ENCODE results near the gene PRELP.

The PRELP gene

DNA sequence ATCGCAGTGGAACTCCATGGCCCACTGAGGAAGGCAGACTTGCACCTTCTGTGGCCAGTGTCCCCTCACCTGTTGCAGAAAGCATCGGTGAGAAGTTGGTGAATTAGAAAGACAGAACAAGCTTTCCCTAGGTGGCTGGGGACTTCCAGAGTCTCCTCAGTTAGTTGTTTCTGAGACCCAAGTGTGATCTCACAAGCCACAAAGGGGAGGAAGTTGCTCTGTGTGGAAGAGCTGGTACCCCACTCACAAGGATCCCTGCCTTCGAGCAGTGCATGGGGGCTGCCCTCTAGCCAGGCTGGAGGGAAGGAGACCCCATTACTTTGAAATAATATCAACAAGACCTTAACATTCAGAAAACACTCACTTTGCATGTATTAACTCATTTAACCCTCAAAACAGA lies 2.1 kb downstream of the PRELP start:
- no peak overlapping the region for H3K4me3 ChIP-seq (ENCODE audit: low read depth, low read length)
- no peak for DNase-seq (ENCODE audit: low read depth)
- TF ChIP-seq, protein P1, sequence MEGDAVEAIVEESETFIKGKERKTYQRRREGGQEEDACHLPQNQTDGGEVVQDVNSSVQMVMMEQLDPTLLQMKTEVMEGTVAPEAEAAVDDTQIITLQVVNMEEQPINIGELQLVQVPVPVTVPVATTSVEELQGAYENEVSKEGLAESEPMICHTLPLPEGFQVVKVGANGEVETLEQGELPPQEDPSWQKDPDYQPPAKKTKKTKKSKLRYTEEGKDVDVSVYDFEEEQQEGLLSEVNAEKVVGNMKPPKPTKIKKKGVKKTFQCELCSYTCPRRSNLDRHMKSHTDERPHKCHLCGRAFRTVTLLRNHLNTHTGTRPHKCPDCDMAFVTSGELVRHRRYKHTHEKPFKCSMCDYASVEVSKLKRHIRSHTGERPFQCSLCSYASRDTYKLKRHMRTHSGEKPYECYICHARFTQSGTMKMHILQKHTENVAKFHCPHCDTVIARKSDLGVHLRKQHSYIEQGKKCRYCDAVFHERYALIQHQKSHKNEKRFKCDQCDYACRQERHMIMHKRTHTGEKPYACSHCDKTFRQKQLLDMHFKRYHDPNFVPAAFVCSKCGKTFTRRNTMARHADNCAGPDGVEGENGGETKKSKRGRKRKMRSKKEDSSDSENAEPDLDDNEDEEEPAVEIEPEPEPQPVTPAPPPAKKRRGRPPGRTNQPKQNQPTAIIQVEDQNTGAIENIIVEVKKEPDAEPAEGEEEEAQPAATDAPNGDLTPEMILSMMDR (conservative IDR thresholded peaks at IDR 0.05; ENCODE audit: low read depth, low read length) = no peak

DNA sequence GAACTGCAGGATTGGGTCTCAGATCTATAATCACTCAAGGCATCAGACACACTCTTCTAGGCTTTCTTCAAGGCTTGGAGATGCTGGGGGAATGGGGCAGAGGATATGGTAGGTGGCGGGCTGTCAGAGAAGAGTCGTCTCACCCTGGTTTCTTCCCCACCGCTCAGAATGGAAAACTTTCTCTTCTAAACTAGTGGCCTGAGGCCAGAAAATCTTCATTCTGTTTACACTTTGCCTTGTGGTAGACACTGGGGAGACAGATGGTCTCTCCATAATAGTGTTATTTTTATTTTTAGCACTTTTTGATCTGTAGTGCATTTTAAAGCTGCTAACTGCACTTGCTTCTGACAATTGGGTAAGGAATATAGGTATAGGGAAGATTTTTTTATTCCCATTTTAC lies 2.6 kb downstream of the PRELP start:
- no peak overlapping the region for H3K4me3 ChIP-seq (ENCODE audit: low read depth, low read length)
- TF ChIP-seq, protein P1 (conservative IDR thresholded peaks at IDR 0.05; ENCODE audit: low read depth, low read length) = no peak
- no peak for DNase-seq (ENCODE audit: low read depth)

DNA sequence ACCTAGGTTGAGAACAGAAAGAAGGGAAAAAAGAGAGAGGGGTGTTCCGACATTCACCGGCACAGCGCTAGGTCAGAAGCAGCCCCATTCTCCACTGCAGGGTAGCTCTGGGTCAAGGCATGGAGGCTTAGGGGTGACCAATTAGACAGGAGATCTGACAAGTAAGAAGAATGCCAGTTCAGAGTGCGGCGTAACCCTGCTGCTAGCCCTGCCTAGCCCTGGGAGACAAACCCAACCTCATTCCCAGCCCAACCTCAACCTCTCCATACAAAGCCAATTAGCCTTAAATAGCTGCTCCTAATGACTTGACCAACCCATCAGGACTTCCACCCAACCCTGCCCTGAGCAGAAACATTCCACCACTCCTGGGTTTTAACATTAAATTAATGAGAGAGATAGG lies 3.4 kb downstream of the PRELP start:
- TF ChIP-seq, protein P1 (conservative IDR thresholded peaks at IDR 0.05; ENCODE audit: low read depth, low read length) = no peak
- no peak for DNase-seq (ENCODE audit: low read depth)
- H3K4me3 ChIP-seq (ENCODE audit: low read depth, low read length) = no peak overlapping the region

DNA sequence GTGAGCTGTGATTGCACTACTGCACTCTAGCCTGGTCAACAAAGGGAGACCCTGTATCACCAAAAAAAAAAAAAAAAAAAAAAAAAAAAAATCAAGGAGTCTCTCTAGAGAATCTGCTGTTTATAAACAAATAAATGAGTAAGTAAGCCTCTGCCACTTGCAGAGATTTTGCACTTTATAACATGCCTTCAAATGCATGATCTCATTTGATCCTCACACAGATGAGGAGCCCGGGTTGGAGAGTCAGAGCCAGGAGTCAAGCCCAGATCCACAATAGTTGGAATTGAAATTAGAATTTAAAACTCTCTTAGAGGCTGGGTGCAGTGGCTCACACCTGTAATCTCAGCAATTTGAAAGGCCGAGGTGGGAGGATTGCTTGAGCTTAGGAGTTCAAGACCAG lies 4.0 kb downstream of the PRELP start:
- TF ChIP-seq, protein P1 (conservative IDR thresholded peaks at IDR 0.05; ENCODE audit: low read depth, low read length) = no peak
- no peak overlapping the region for H3K4me3 ChIP-seq (ENCODE audit: low read depth, low read length)
- no peak for DNase-seq (ENCODE audit: low read depth)

DNA sequence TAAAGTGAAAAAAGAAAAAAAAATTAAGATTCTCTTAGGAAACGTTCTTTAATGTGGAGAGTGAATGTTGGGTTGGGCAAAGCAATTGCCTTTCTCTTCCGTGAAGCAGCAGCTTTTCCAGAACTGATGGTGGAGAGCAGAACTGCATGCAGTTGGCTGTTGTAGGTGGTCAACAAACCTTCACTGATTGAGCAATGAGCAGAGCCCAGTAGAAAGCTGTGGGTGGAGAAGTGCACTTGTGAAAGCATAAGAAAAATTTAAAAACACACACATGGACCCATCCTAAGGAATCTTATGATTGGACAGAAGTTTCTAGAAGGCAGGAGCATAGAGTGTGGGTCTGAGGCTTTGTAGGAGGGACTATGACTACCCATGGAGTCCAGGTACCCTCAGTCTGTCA lies 4.5 kb downstream of the PRELP start:
- TF ChIP-seq, protein P1 (conservative IDR thresholded peaks at IDR 0.05; ENCODE audit: low read depth, low read length) = peak; percentile 9
- H3K4me3 ChIP-seq (ENCODE audit: low read depth, low read length) = no peak overlapping the region
- peak; percentile 69 for DNase-seq (ENCODE audit: low read depth)

DNA sequence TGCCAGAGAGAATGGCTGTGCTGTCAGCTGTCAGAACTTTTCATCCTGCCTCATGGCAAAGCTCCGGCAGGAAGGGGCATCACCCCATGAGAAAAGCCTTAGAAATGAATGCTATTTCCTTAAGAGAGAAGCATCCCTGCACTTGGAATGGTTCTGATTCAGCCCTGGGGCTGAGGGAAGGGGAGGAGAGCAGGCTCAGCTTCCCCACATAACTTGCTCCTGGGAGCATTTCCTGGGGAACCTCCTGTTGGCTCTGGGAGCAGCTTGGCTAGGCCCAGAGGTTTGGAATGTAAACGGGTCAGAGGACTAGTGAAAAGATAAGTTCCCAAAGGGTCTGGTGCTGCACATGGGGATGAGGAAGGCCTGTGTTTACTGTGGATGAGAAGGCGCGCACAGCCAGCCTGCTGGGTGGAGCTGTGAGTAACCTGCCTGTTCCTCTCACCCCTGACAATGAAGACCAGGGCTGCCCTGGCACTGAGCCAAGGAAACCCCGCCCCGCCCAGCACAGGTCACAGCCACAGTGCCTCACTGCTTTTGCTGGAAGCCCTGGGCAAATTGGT lies 5.0 kb downstream of the PRELP start:
- H3K4me3 ChIP-seq (ENCODE audit: low read depth, low read length) = no peak overlapping the region
- peak; percentile 56 for DNase-seq (ENCODE audit: low read depth)
- TF ChIP-seq, protein P1 (conservative IDR thresholded peaks at IDR 0.05; ENCODE audit: low read depth, low read length) = no peak

DNA sequence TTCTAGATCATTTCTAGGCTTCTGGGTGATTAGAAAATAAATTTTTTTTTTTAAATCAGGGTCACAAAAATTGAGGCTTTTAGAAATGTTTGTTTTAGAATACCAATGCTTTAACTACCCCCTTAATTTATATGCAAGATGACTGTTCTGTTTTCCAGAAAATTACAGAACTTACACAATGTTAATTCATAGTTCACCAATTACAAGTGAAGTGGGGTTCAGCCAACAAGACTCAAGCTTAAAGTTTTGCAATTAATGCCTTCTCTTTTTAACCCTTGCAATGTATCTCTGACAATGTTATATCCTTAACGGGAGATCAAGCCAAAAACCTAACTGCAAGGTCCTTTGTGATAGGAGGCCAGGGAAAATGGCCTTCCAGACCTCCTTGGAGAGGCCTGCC lies 5.6 kb downstream of the PRELP start:
- no peak for DNase-seq (ENCODE audit: low read depth)
- H3K4me3 ChIP-seq (ENCODE audit: low read depth, low read length) = no peak overlapping the region
- TF ChIP-seq, protein P1 (conservative IDR thresholded peaks at IDR 0.05; ENCODE audit: low read depth, low read length) = no peak

Measured in choroid plexus epithelial cell (primary cell).